ENCODE data around the gene PLCB3. TPM values are rescaled to one million over a fixed set of nuclear protein-coding genes. Genes with fewer than 3 reads are reported as not detected.

PLCB3 gene
- polyA plus RNA-seq, 1 donor from 2014 or later: 2.1 TPM

DNA sequence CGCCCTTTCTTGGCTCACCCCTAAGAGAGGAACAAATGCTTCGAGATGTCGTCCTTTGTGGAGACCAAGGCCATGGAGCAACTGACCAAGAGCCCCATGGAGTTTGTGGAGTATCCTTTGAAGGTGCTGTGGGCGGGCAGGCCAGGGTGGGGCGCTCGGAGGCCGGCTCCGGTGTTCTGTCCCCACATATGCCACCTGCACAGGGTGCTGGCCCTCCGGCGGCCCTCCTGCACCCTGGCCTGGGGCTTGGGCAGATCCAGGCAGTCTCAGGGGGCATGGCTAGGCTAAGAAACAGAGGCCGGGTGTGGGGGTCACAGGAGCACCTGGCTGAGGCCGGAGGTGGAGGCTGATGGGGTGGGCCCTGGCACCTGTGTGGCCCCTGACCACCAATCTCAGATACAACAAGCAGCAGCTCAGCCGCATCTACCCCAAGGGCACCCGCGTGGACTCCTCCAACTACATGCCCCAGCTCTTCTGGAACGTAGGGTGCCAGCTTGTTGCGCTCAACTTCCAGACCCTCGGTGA, 10.3 kb downstream of the PLCB3 start:
- no peaks in the 10 kb centered on the region for H3F3A ChIP-seq (ENCODE audit: insufficient read depth, low read length, poor library complexity, severe bottlenecking)
- H3K79me2 ChIP-seq (replicated peaks; ENCODE audit: insufficient read depth, low read length): no peaks in the 10 kb centered on the region
- no peaks in the 10 kb centered on the region for H3K36me3 ChIP-seq (ENCODE audit: insufficient read depth, low read length)
- H3K4me2 ChIP-seq (ENCODE audit: low read length): no peak overlapping the region
- H3K4me3 ChIP-seq (ENCODE audit: low read length): no peak overlapping the region
- no peak for TF ChIP-seq MXI1 (conservative IDR thresholded peaks at IDR 0.05; ENCODE audit: poor library complexity, severe bottlenecking)
- no peak for TF ChIP-seq RAD21 (conservative IDR thresholded peaks at IDR 0.05)
- TF ChIP-seq POLR2AphosphoS5 (IDR thresholded peaks at IDR 0.05): no peak
- TF ChIP-seq, protein P1, sequence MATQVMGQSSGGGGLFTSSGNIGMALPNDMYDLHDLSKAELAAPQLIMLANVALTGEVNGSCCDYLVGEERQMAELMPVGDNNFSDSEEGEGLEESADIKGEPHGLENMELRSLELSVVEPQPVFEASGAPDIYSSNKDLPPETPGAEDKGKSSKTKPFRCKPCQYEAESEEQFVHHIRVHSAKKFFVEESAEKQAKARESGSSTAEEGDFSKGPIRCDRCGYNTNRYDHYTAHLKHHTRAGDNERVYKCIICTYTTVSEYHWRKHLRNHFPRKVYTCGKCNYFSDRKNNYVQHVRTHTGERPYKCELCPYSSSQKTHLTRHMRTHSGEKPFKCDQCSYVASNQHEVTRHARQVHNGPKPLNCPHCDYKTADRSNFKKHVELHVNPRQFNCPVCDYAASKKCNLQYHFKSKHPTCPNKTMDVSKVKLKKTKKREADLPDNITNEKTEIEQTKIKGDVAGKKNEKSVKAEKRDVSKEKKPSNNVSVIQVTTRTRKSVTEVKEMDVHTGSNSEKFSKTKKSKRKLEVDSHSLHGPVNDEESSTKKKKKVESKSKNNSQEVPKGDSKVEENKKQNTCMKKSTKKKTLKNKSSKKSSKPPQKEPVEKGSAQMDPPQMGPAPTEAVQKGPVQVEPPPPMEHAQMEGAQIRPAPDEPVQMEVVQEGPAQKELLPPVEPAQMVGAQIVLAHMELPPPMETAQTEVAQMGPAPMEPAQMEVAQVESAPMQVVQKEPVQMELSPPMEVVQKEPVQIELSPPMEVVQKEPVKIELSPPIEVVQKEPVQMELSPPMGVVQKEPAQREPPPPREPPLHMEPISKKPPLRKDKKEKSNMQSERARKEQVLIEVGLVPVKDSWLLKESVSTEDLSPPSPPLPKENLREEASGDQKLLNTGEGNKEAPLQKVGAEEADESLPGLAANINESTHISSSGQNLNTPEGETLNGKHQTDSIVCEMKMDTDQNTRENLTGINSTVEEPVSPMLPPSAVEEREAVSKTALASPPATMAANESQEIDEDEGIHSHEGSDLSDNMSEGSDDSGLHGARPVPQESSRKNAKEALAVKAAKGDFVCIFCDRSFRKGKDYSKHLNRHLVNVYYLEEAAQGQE (IDR thresholded peaks at IDR 0.05; ENCODE audit: borderline replicate concordance): no peak
- TF ChIP-seq EZH2 (IDR thresholded peaks at IDR 0.05; ENCODE audit: borderline replicate concordance, insufficient read depth, low read length, poor library complexity, severe bottlenecking): no peak
- no peak for TF ChIP-seq TAF1 (IDR thresholded peaks at IDR 0.05; ENCODE audit: low read depth)
- TF ChIP-seq SMC3 (conservative IDR thresholded peaks at IDR 0.05; ENCODE audit: poor library complexity): no peak
- no peak for TF ChIP-seq EP300 (conservative IDR thresholded peaks at IDR 0.05; ENCODE audit: poor library complexity, severe bottlenecking)
- TF ChIP-seq, protein P2, sequence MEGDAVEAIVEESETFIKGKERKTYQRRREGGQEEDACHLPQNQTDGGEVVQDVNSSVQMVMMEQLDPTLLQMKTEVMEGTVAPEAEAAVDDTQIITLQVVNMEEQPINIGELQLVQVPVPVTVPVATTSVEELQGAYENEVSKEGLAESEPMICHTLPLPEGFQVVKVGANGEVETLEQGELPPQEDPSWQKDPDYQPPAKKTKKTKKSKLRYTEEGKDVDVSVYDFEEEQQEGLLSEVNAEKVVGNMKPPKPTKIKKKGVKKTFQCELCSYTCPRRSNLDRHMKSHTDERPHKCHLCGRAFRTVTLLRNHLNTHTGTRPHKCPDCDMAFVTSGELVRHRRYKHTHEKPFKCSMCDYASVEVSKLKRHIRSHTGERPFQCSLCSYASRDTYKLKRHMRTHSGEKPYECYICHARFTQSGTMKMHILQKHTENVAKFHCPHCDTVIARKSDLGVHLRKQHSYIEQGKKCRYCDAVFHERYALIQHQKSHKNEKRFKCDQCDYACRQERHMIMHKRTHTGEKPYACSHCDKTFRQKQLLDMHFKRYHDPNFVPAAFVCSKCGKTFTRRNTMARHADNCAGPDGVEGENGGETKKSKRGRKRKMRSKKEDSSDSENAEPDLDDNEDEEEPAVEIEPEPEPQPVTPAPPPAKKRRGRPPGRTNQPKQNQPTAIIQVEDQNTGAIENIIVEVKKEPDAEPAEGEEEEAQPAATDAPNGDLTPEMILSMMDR (IDR thresholded peaks at IDR 0.05; ENCODE audit: poor library complexity, severe bottlenecking): no peak
- no peak overlapping the region for H3K27ac ChIP-seq (ENCODE audit: low read length)
- H3K9me3 ChIP-seq (ENCODE audit: low read length): no peaks in the 10 kb centered on the region
- H2AFZ ChIP-seq (ENCODE audit: low read depth, low read length): no peak overlapping the region
- no peaks in the 10 kb centered on the region for H3K9me2 ChIP-seq (ENCODE audit: insufficient read depth, low read length)
- no peaks in the 10 kb centered on the region for H4K20me1 ChIP-seq (ENCODE audit: insufficient read depth)
- no peaks in the 10 kb centered on the region for H3K27me3 ChIP-seq (ENCODE audit: insufficient read depth, low read depth, low read length)
- no peak overlapping the region for H3K9ac ChIP-seq (ENCODE audit: low read length)

- Histone ChIP-seq H3K4me3 (ENCODE audit: low read length) (no peak overlapping the region), H3K27me3 (ENCODE audit: insufficient read depth, low read depth, low read length) (no peaks in the 10 kb centered on the region), H3K4me2 (ENCODE audit: low read length) (no peak overlapping the region), H3F3A (ENCODE audit: insufficient read depth, low read length, poor library complexity, severe bottlenecking) (no peaks in the 10 kb centered on the region), H3K9me2 (ENCODE audit: insufficient read depth, low read length) (no peaks in the 10 kb centered on the region), H4K20me1 (ENCODE audit: insufficient read depth) (no peaks in the 10 kb centered on the region), H3K9me3 (ENCODE audit: low read length) (no peaks in the 10 kb centered on the region), H2AFZ (ENCODE audit: low read depth, low read length) (no peak overlapping the region), H3K9ac (ENCODE audit: low read length) (no peak overlapping the region), H3K36me3 (ENCODE audit: insufficient read depth, low read length) (no peaks in the 10 kb centered on the region), H3K27ac (ENCODE audit: low read length) (no peak overlapping the region), H3K79me2 (replicated peaks; ENCODE audit: insufficient read depth, low read length) (no peaks in the 10 kb centered on the region)
- TF ChIP-seq POLR2AphosphoS5 (IDR thresholded peaks at IDR 0.05) (no peak), EZH2 (IDR thresholded peaks at IDR 0.05; ENCODE audit: borderline replicate concordance, insufficient read depth, low read length, poor library complexity, severe bottlenecking) (no peak), RAD21 (conservative IDR thresholded peaks at IDR 0.05) (no peak), TAF1 (IDR thresholded peaks at IDR 0.05; ENCODE audit: low read depth) (no peak), EP300 (conservative IDR thresholded peaks at IDR 0.05; ENCODE audit: poor library complexity, severe bottlenecking) (no peak)
- TF ChIP-seq, protein P1 (IDR thresholded peaks at IDR 0.05; ENCODE audit: borderline replicate concordance): no peak
- TF ChIP-seq, protein P2 (IDR thresholded peaks at IDR 0.05; ENCODE audit: poor library complexity, severe bottlenecking): no peak
Measured at GRCh38 chr11:64262271-64263002, 11.1 kb downstream of the PLCB3 start.
